Neural progenitor cell (in vitro differentiated cells): ENCODE data around the gene PIK3CD. TPM values are rescaled to one million over a fixed set of nuclear protein-coding genes. Genes with fewer than 3 reads are reported as not detected.
A peak's percentile ranks its signal among the peaks of the same experiment; 100 is the strongest.

Experiments
- DNase-seq: peaks from one replicate; pipeline ENCODE4 v3.0.0-alpha.2; 2016; ENCODE audit warnings: low spot score
- H2AFZ ChIP-seq: fragments of 200-600 bp; sonication (generic); replicated peaks from 2 replicates; pipeline ENCODE4 v1.6.1; 2016; ENCODE audit warnings: antibody characterized with exemption
- H3F3A ChIP-seq: fragments of 200-600 bp; sonication (generic); 2 replicates; pipeline ENCODE4 v1.6.1; 2016; ENCODE audit warnings: antibody characterized with exemption, low read depth
- H3K27ac ChIP-seq: fragments of 200-600 bp; sonication (generic); 2 replicates; pipeline ENCODE4 v1.5.1; 2016; ENCODE audit warnings: mild to moderate bottlenecking
- H3K27me3 ChIP-seq: fragments of 200-600 bp; sonication (generic); 2 replicates; pipeline ENCODE4 v1.6.1; 2016; ENCODE audit warnings: mild to moderate bottlenecking, moderate library complexity
- H3K36me3 ChIP-seq: fragments of 200-600 bp; sonication (generic); 2 replicates; pipeline ENCODE4 v1.5.1; 2016
- H3K4me1 ChIP-seq: fragments of 200-600 bp; sonication (generic); 2 replicates; pipeline ENCODE4 v1.6.1; 2016; ENCODE audit warnings: mixed run types
- H3K4me2 ChIP-seq: fragments of 200-600 bp; sonication (generic); 2 replicates; pipeline ENCODE4 v1.6.1; 2016
- H3K4me3 ChIP-seq: fragments of 200-600 bp; sonication (generic); 2 replicates; pipeline ENCODE4 v1.5.1; 2016
- H3K79me2 ChIP-seq: fragments of 200-600 bp; sonication (generic); 2 replicates; pipeline ENCODE4 v1.6.1; 2016; ENCODE audit warnings: low read depth
- H3K9ac ChIP-seq: fragments of 200-600 bp; sonication (generic); 2 replicates; pipeline ENCODE4 v1.6.1; 2016
- H3K9me3 ChIP-seq: fragments of 200-600 bp; sonication (generic); 2 replicates; pipeline ENCODE4 v1.5.1; 2016; ENCODE audit warnings: low read depth
- H4K20me1 ChIP-seq: fragments of 200-600 bp; sonication (generic); 2 replicates; pipeline ENCODE4 v1.6.1; 2016; ENCODE audit warnings: low read depth
- H3K27ac Mint-ChIP-seq: 3 replicates; pipeline ENCODE4 v1.8.0; 2021; ENCODE audit warnings: mixed read lengths
- H3K27me3 Mint-ChIP-seq: 2 replicates; pipeline ENCODE4 v1.8.0; 2022; ENCODE audit warnings: low read depth, mild to moderate bottlenecking, inconsistent platforms, moderate library complexity, mixed read lengths; ENCODE audit not compliant: insufficient read depth
- H3K36me3 Mint-ChIP-seq: 3 replicates; pipeline ENCODE4 v1.8.0; 2021; ENCODE audit warnings: mixed read lengths
- H3K4me1 Mint-ChIP-seq: 3 replicates; pipeline ENCODE4 v1.8.0; 2021; ENCODE audit warnings: mixed read lengths
- H3K4me3 Mint-ChIP-seq: 3 replicates; pipeline ENCODE4 v1.8.0; 2021; ENCODE audit warnings: mild to moderate bottlenecking, moderate library complexity, mixed read lengths
- H3K9me3 Mint-ChIP-seq: 3 replicates; pipeline ENCODE4 v1.8.0; 2020; ENCODE audit warnings: mixed read lengths
- CTCF ChIP-seq: fragments of 200-600 bp; sonication (generic); IDR thresholded peaks from 2 replicates; pipeline ENCODE4 v1.5.1; 2017; ENCODE audit warnings: antibody characterized with exemption, mild to moderate bottlenecking
- EZH2 ChIP-seq: fragments of 200-600 bp; sonication (generic); IDR thresholded peaks from 2 replicates; pipeline ENCODE4 v1.6.1; 2017; ENCODE audit warnings: antibody characterized with exemption, mild to moderate bottlenecking, moderate library complexity
- EZH2phosphoT487 ChIP-seq: fragments of 200-600 bp; sonication (generic); IDR thresholded peaks from 2 replicates; pipeline ENCODE4 v1.6.1; 2017; ENCODE audit warnings: antibody characterized with exemption
- total RNA-seq: library from RNA; depleted of rRNA; stranded (reverse); fragments of >200 nt; gene quantifications from 2 replicates; pipeline ENCODE4 v1.2.3, GENCODE V29; 2015; ENCODE audit warnings: low replicate concordance

Gene PIK3CD
- total RNA-seq, 1 donor from 2014 or later: 5.0 TPM

GRCh38 chr1:9721606-9722377, 70.3 kb downstream of the PIK3CD start:
- Histone ChIP-seq H3K36me3 (no peaks in the 10 kb centered on the region), H3K4me1 (no peaks in the 10 kb centered on the region), H3K9ac (no peak overlapping the region), H3K27ac (no peak overlapping the region), H3K27me3 (no peaks in the 10 kb centered on the region), H3K9me3 (no peaks in the 10 kb centered on the region), H3F3A (no peaks in the 10 kb centered on the region), H3K4me2 (no peak overlapping the region), H4K20me1 (no peaks in the 10 kb centered on the region), H2AFZ (no peak overlapping the region), H3K4me3 (no peak overlapping the region), H3K79me2 (no peaks in the 10 kb centered on the region)
- H3K4me3 Mint-ChIP-seq: no peak overlapping the region
- peaks cover 5% of the 10 kb centered on the region for H3K9me3 Mint-ChIP-seq
- H3K36me3 Mint-ChIP-seq: peaks cover 2% of the 10 kb centered on the region
- H3K27ac Mint-ChIP-seq: no peak overlapping the region
- DNase-seq: peak; percentile 77
- H3K27me3 Mint-ChIP-seq: peaks cover 4% of the 10 kb centered on the region
- peaks cover 8% of the 10 kb centered on the region for H3K4me1 Mint-ChIP-seq
- peak; percentile 81 for TF ChIP-seq CTCF
- no peak for TF ChIP-seq EZH2
- no peak for TF ChIP-seq EZH2phosphoT487

- Mint-ChIP-seq H3K4me1 (peaks cover 7% of the 10 kb centered on the region), H3K4me3 (no peak overlapping the region), H3K27me3 (peaks cover 5% of the 10 kb centered on the region), H3K27ac (no peak overlapping the region), H3K36me3 (peaks cover 2% of the 10 kb centered on the region), H3K9me3 (peaks cover 5% of the 10 kb centered on the region)
- Histone ChIP-seq H3K4me1 (no peaks in the 10 kb centered on the region), H3K27ac (no peak overlapping the region), H3K4me2 (no peak overlapping the region), H3K9me3 (no peaks in the 10 kb centered on the region), H4K20me1 (no peaks in the 10 kb centered on the region), H3K4me3 (no peak overlapping the region), H3K79me2 (no peaks in the 10 kb centered on the region), H3K36me3 (no peaks in the 10 kb centered on the region), H3K27me3 (no peaks in the 10 kb centered on the region), H2AFZ (no peak overlapping the region), H3F3A (no peaks in the 10 kb centered on the region), H3K9ac (no peak overlapping the region)
- no peak for DNase-seq
- no peak for TF ChIP-seq EZH2
- no peak for TF ChIP-seq EZH2phosphoT487
- no peak for TF ChIP-seq CTCF
These were observed 70.8 kb downstream of the PIK3CD start for GRCh38 chr1:9722378-9722749.

- Histone ChIP-seq H3K9ac (no peak overlapping the region), H3K9me3 (no peaks in the 10 kb centered on the region), H3K4me3 (no peak overlapping the region), H3K79me2 (no peaks in the 10 kb centered on the region), H3K4me2 (no peak overlapping the region), H2AFZ (no peak overlapping the region), H3K36me3 (no peaks in the 10 kb centered on the region), H3K27me3 (no peaks in the 10 kb centered on the region), H3F3A (no peaks in the 10 kb centered on the region), H3K27ac (no peak overlapping the region), H3K4me1 (no peaks in the 10 kb centered on the region), H4K20me1 (no peaks in the 10 kb centered on the region)
- DNase-seq: no peak
- H3K9me3 Mint-ChIP-seq: peaks cover 5% of the 10 kb centered on the region
- H3K36me3 Mint-ChIP-seq: peaks cover 6% of the 10 kb centered on the region
- H3K27me3 Mint-ChIP-seq: peaks cover 8% of the 10 kb centered on the region
- TF ChIP-seq EZH2phosphoT487 (no peak), CTCF (no peak), EZH2 (no peak)
- no peak overlapping the region for H3K4me3 Mint-ChIP-seq
- no peak overlapping the region for H3K27ac Mint-ChIP-seq
- no peaks in the 10 kb centered on the region for H3K4me1 Mint-ChIP-seq
These were observed 71.7 kb downstream of the PIK3CD start for GRCh38 chr1:9723068-9723805.
